ENCODE data around the gene PLCB1.

DNA sequence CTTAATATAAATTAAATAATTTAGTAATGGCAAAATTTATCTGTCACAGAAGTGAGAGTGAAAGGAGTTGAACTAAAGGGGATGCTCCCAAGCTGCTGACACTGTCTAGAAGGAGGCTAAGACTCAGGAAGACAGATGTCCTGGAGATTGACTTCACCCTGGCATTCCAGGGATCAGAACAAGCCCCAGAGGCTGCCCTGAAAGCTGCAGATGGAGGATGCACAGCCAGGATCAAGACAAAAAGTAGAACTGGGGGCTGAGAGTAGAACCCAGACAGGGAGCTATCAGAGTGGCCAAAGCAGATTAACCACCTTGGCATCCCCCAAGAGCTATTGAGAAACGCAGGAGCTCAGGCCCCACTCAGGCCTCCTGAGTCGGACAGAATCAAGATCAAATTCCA is 747.6 kb downstream of the PLCB1 start:
- no peak for TF ChIP-seq EZH2phosphoT487 (IDR thresholded peaks at IDR 0.05; ENCODE audit: borderline replicate concordance, low read length)
- TF ChIP-seq, protein P1, sequence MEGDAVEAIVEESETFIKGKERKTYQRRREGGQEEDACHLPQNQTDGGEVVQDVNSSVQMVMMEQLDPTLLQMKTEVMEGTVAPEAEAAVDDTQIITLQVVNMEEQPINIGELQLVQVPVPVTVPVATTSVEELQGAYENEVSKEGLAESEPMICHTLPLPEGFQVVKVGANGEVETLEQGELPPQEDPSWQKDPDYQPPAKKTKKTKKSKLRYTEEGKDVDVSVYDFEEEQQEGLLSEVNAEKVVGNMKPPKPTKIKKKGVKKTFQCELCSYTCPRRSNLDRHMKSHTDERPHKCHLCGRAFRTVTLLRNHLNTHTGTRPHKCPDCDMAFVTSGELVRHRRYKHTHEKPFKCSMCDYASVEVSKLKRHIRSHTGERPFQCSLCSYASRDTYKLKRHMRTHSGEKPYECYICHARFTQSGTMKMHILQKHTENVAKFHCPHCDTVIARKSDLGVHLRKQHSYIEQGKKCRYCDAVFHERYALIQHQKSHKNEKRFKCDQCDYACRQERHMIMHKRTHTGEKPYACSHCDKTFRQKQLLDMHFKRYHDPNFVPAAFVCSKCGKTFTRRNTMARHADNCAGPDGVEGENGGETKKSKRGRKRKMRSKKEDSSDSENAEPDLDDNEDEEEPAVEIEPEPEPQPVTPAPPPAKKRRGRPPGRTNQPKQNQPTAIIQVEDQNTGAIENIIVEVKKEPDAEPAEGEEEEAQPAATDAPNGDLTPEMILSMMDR (IDR thresholded peaks at IDR 0.05; ENCODE audit: low read depth, low read length, poor library complexity, severe bottlenecking), result no peak
